NCI-H146 treated with DMSO at 0.1 percent for 48 hours (cell line): ENCODE data around the gene JAZF1.
"Not testable (repeated sequence)": the region's sequence is repeated elsewhere in the genome, so short reads cannot be mapped to it uniquely, and the experiment has no call there.

Experiments used
- DNase-seq: peaks from one replicate; lab custom pipeline; 2025; ENCODE audit not compliant: unreplicated experiment; lab: John Stamatoyannopoulos, UW

The JAZF1 gene

DNA sequence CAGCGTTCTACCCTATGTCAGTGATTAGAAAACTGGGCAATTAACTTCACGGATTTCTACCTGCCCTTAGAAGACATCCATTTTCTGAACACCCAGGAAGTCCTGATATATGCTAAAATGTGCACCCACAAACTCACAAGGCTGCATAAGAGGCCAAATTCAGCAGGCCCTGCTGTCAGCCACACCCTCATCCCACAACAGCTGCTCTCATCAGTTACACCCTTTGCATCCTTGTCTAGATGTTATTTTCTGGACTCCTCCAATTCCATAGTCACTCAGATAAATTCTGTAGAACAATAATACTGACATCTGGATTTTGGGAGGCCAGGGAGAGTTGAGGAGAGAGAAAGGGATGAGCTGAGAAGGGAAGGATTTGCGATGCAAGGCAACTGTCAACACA, 231.7 kb downstream of the JAZF1 start:
- no peak for DNase-seq

- DNase-seq: no peak
Measured at GRCh38 chr7:27947586-27948278, 232.9 kb downstream of the JAZF1 start.

DNA sequence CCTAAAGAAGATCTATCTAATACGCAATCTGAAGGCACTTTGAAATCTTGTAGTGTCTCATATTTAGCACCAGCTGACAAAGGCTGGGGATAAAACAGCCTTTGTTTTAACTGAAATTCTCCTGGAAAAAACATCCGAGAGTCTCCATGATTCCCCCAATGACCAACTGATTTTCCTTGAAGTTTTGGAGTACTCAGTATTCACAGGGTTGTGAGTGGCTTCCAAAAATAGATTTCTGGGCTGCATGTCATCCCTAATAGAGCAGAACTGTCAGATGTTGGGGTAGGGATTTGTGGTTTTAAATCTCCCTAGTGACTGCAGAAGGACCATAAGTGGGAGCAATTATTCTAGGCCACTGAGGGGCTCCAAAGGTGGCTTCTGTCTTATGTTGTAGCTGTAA, 234.2 kb downstream of the JAZF1 start:
- no peak for DNase-seq

DNA sequence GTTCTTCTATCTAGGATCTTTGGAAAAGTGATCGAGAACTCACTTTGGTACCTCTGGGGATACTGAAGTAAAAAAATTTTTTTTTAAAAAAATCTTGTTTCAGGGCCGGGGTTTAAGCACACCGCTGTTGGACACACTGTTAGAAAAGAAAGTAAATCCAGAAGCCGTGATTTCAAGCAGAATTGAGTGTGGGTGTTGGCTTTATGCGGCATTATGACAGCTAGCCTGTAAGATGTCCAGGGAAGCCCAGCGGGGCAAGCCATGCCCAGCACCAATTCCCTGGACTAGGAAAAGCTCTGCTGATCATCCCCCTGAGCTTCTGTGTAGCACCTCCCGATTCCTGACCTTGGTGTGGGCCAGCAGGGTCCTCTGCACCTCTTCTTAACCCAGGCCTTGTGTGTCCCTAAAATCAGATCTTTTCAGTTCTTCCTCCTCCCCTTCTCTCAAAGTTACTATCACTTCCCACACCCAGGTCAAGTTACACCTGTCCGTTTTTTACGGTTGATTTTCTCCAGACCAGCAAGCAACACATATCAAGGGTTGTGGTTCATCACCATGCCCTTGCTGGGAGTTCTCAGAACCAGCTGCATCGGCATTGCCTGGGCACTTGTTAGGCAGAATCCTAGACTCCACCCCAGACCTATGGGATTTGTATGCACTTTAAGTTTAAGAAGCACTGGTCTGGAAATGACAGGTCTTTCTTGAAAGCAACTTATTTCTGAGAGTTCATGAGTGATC, 235.4 kb downstream of the JAZF1 start:
- DNase-seq: no peak

DNA sequence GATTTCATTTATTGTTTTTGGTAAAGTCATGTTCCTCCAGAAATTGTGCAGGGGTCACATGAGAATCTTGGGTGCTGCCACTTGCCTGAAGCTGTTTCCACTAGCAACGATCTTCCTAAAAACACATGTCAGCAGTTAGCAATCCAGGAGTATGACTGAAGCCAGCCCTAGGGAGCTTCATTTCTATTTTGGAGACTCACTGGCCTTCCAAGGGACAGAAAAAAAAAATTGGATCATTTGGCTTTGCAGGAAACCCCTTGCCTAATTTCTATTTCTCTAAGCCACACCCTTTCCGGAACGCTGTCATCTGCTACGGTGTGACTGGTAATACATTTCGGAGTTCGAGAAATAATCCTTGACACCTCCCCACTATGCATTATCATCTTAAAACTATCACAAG, 236.0 kb downstream of the JAZF1 start:
- DNase-seq: no peak

- DNase-seq: no peak
Measured at GRCh38 chr7:27943241-27943640, 237.4 kb downstream of the JAZF1 start.

DNA sequence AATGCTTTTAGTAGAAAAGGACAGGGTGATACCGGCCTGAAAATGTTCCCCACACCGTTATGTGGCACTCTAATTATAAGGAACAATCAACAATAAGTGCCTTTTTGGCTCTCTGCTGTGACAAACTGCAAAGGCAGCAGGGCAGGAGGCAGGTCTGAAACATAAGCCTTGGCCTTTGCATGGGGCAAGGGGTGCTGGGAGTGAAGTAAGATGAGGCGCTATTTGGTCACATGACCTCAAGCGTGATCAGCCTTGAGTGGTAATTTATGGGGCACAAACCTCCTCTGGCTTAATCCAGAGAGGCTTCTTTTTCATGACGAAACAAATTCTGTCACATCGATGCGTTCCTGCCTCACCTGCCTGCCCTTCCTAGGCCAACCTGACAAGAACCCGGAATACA, 237.9 kb downstream of the JAZF1 start:
- DNase-seq: no peak

DNA sequence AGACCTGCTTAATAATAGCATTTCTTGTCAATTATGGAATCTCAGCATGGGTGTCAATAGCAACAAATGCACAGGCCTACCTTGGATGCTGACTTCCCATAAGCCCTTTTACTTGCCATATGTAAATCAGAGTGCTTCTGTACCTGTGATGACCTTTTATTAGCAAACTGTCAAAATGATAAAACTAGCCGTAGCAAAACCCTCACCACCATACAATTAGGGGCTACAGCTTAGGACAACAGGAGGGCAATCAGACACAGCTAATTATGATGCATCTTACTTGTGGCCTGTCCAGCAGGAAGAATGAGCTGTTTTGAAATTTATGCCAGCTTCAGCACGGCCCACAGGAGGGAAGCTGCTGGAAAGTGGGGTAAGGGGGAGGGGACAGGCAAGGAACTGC, 239.1 kb downstream of the JAZF1 start:
- peak; percentile 22 for DNase-seq

DNA sequence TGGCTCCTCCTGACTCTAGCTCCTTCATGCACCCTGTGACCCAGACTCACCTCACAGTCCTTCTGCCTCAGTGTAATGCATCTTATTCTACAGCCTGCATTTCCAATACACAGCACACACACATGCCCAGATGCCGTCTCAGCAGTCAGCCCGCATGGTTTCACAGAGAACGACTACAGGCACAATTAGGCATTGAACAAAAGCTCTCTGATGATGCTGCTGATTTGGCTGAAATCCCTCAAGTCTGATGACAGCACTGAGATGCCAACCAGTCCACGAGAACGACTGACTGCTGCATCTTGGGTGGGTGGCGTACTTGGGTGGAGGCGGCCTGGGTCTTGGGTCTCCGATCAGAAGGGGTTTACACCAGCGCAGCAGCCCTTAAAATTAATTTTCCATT, 240.3 kb downstream of the JAZF1 start:
- DNase-seq: no peak

GRCh38 chr7:27939893-27940292, 240.7 kb downstream of the JAZF1 start:
- no peak for DNase-seq

DNA sequence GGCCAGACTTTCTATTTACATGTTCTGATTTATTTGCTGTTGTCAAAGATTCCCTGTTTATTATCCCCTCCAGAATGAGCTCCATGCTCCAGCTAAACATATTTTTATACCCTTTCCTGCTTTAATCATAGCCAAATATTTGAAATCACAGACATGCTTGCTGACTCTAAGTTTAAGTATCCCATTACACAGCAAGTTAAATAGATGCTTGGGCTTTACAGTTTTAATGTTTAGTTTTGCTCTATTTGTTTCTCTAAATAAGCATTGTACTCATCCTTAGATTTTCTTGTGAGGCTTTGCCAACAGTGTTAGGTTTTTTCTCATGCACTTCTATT, 243.9 kb downstream of the JAZF1 start:
- no peak for DNase-seq

- no peak for DNase-seq
Measured at GRCh38 chr7:27936047-27936767, 244.4 kb downstream of the JAZF1 start.

GRCh38 chr7:27933671-27934565, 246.7 kb downstream of the JAZF1 start:
- DNase-seq: no peak

DNA sequence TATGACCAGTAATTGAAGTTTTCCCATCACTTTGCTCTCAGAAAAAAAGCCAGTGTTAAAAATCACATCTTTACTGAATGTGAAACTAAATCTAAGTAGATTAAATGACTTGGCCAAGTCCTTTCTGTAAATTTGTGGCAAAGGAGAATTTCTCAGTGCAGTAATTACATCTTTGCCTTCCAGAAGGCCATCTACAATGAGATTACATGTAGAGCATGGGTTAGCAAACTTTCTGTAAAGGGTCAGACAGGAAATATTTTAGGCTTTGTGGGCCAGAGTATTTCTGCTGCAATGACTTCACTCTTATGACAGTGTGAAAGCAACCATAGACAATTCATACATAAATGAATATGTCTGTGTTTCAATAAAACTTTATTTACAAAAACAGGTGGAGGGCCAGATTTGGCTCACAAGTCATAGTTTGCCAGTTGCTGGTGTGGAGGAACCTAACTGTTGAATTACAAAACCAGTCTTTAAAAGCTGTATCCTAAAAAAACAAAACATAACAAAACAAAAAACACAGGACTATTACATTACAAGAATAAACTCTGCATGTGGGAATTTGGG, 249.6 kb downstream of the JAZF1 start:
- no peak for DNase-seq

- DNase-seq: no peak
Measured at GRCh38 chr7:27929127-27929526, 251.5 kb downstream of the JAZF1 start.

DNA sequence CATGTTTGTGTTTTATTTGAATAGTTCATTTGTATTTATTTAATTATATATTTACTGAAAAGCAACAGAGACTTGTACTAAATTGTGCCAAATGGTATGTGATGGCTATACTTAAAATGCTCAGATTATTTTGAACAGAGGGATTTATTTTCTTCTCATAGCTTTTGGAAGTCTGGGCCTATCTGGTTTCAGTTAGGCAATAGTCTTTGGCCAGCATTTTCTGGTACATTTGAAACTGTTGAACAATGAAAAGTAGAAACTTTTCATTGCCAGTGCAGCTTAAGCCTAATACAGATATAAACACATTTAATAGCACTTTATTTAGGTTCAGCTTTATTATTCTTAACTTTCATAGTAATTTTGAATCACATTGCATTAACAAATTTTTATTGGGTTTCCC, 252.6 kb downstream of the JAZF1 start:
- DNase-seq: no peak

GRCh38 chr7:27925573-27926201, 254.9 kb downstream of the JAZF1 start:
- DNase-seq: no peak

- DNase-seq: no peak
Measured at GRCh38 chr7:27923642-27923980, 257.0 kb downstream of the JAZF1 start.

- DNase-seq: no peak
Measured at GRCh38 chr7:27922907-27923641, 257.5 kb downstream of the JAZF1 start.

- DNase-seq: not testable (repeated sequence)
Measured at GRCh38 chr7:27922389-27922788, 258.2 kb downstream of the JAZF1 start.
